Gastrocnemius medialis (tissue), 4 donors: ENCODE results near the gene UGT1A5. TPM values are rescaled to one million over a fixed set of nuclear protein-coding genes. Genes with fewer than 3 reads are reported as not detected.

ENCODE experiments used
- ATAC-seq, 2 donors: fragments of 150-250 bp; one replicate each; pipeline ENCODE4 v1.9.1; 2016
- DNase-seq, 2 donors: peaks; one replicate each; pipeline ENCODE4 v3.0.0-alpha.2; 2019
- H3K27ac ChIP-seq, 4 donors: fragments of 200-600 bp; sonication (generic); 1 replicate in 1 of 4; 2 replicates in 3 of 4; pipeline ENCODE4 v1.5.1; 2016 to 2018; ENCODE audit warnings: mild to moderate bottlenecking in 2 of 4, moderate library complexity in 1 of 4
- H3K27me3 ChIP-seq, 3 donors: fragments of 200-600 bp; sonication (generic) in 2 of 3; 1 replicate in 1 of 3; 2 replicates in 2 of 3; pipeline versions ENCODE4 v1.5.1 to v1.6.0; 2016 to 2019; ENCODE audit warnings: mild to moderate bottlenecking in 1 of 3, moderate library complexity in 1 of 3
- H3K36me3 ChIP-seq, 2 donors: fragments of 200-600 bp; sonication (generic) in 1 of 2; one replicate each; pipeline ENCODE4 v1.5.1; 2017 to 2018
- H3K4me1 ChIP-seq, 2 donors: fragments of 200-600 bp; sonication (generic) in 1 of 2; one replicate each; pipeline ENCODE4 v1.5.1; 2016 to 2017; ENCODE audit warnings: mild to moderate bottlenecking in 2 of 2
- H3K4me3 ChIP-seq, 4 donors: fragments of 200-600 bp; sonication (generic) in 3 of 4; 1 replicate in 1 of 4; 2 replicates in 3 of 4; pipeline ENCODE4 v1.5.1; 2016 to 2019; ENCODE audit warnings: mild to moderate bottlenecking in 2 of 4
- H3K9me3 ChIP-seq, 3 donors: fragments of 200-600 bp; sonication (generic) in 2 of 3; 1 replicate in 1 of 3; 2 replicates in 2 of 3; pipeline ENCODE4 v1.5.1; 2016 to 2019
- CTCF ChIP-seq, 5 experiments: fragments of 450-650 bp in 3 of 5; fragments of 200-600 bp in 2 of 5; sonication (generic) in 2 of 5; IDR thresholded peaks in 4 of 5; conservative IDR thresholded peaks in 1 of 5; 1 replicate in 4 of 5; 2 replicates in 1 of 5; pipeline ENCODE4 v1.5.1; 2016 to 2019; ENCODE audit warnings: antibody characterized with exemption in 5 of 5, mild to moderate bottlenecking in 3 of 5, moderate library complexity in 3 of 5
- POLR2A ChIP-seq, 2 donors: fragments of 450-650 bp; IDR thresholded peaks; one replicate each; pipeline ENCODE4 v1.6.1; 2017; ENCODE audit warnings: antibody characterized with exemption in 2 of 2, mild to moderate bottlenecking in 2 of 2, moderate library complexity in 2 of 2
- in situ Hi-C, 4 donors: fragments of 200-750 bp; cut with MboI; loops; one replicate each; pipeline versions ENCODE4 v1.15.0 to v1.8.0; 2017; ENCODE audit warnings: low sequenced_read_pairs in 4 of 4
- intact Hi-C: fragments of 100-400 bp; cut with DNase I; formaldehyde crosslinking; loops from one replicate; pipeline ENCODE4 v1.15.1; 2023; ENCODE audit warnings: low total_unique reads
- total RNA-seq, 4 donors: library from RNA; depleted of rRNA; stranded (reverse); fragments of >200 nt; gene quantifications; one replicate each; pipeline versions ENCODE4 v1.1.0 to v1.2.3, GENCODE V29; 2016

UGT1A5 gene
- not detected for total RNA-seq

GRCh38 chr2:233712611-233713261 lies at the start of gene UGT1A5:
TSS of gene UGT1A5 (plus strand) at chr2:233712907. CDS start at chr2:233712992, 85 bp downstream.
- no peaks in the 10 kb centered on the region for H3K27me3 ChIP-seq
- no peaks in the 10 kb centered on the region for H3K9me3 ChIP-seq
- no peak within 1 kb of the TSS for H3K4me3 ChIP-seq
- no peak within 1 kb of the TSS for H3K27ac ChIP-seq
- ATAC-seq, result no peak
- TF ChIP-seq CTCF (IDR thresholded peaks at IDR 0.05 in 4 of 5, conservative IDR thresholded peaks at IDR 0.05 in 1 of 5) (no peak), POLR2A (IDR thresholded peaks at IDR 0.05) (no peak)
- no peaks in the 10 kb centered on the region for H3K36me3 ChIP-seq
- no peak for DNase-seq
- no peaks in the 10 kb centered on the region for H3K4me1 ChIP-seq
- in situ Hi-C loops (no loop called here), intact Hi-C loops (no loop called here)

- TF ChIP-seq POLR2A (IDR thresholded peaks at IDR 0.05) (no peak), CTCF (IDR thresholded peaks at IDR 0.05 in 4 of 5, conservative IDR thresholded peaks at IDR 0.05 in 1 of 5) (no peak)
- Histone ChIP-seq H3K36me3 (no peaks in the 10 kb centered on the region), H3K4me1 (no peaks in the 10 kb centered on the region), H3K9me3 (no peaks in the 10 kb centered on the region), H3K4me3 (no peak overlapping the region), H3K27ac (no peak overlapping the region), H3K27me3 (no peaks in the 10 kb centered on the region)
- DNase-seq (no peak), ATAC-seq (no peak)
- in situ Hi-C loops (no loop called here), intact Hi-C loops (no loop called here)
These were observed 48.8 kb upstream of the UGT1A5 start for GRCh38 chr2:233663911-233664310.

DNA sequence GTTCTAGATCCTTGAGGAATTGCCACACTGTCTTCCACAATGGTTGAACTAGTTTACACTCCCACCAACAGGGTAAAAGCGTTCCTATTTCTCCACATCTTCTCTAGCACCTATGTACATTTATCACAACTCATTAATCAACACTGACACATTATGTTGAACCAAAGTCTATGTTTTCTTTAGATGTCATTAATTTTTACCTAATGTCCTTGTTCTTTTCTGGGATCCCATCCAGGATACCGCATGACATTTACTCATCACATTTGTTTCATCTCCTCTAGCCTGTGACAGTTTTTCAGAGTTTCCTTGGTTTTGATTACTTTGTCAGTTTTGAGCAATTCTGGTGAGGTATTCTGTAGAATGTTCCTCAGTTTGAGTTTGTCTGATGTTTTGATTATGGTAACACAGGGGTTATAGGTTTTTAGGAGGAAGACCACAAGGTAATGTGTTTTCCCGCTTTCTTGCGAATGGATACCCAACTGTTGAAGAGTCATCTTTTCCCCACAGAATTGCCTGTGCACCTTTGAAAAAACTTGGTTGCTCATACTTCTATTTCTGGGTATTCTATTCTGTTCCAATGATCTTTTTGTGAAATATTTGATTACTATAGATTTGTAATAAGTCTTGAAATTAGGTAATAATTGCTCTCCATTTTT lies 44.0 kb upstream of the UGT1A5 start:
- H3K4me3 ChIP-seq, result no peak overlapping the region
- no peaks in the 10 kb centered on the region for H3K27me3 ChIP-seq
- ATAC-seq (no peak), DNase-seq (no peak)
- no peak overlapping the region for H3K27ac ChIP-seq
- no peaks in the 10 kb centered on the region for H3K9me3 ChIP-seq
- H3K4me1 ChIP-seq, result no peaks in the 10 kb centered on the region
- in situ Hi-C loops (no loop called here), intact Hi-C loops (no loop called here)
- no peak for TF ChIP-seq CTCF (IDR thresholded peaks at IDR 0.05 in 4 of 5, conservative IDR thresholded peaks at IDR 0.05 in 1 of 5)
- no peak for TF ChIP-seq POLR2A (IDR thresholded peaks at IDR 0.05)
- H3K36me3 ChIP-seq, result no peaks in the 10 kb centered on the region

DNA sequence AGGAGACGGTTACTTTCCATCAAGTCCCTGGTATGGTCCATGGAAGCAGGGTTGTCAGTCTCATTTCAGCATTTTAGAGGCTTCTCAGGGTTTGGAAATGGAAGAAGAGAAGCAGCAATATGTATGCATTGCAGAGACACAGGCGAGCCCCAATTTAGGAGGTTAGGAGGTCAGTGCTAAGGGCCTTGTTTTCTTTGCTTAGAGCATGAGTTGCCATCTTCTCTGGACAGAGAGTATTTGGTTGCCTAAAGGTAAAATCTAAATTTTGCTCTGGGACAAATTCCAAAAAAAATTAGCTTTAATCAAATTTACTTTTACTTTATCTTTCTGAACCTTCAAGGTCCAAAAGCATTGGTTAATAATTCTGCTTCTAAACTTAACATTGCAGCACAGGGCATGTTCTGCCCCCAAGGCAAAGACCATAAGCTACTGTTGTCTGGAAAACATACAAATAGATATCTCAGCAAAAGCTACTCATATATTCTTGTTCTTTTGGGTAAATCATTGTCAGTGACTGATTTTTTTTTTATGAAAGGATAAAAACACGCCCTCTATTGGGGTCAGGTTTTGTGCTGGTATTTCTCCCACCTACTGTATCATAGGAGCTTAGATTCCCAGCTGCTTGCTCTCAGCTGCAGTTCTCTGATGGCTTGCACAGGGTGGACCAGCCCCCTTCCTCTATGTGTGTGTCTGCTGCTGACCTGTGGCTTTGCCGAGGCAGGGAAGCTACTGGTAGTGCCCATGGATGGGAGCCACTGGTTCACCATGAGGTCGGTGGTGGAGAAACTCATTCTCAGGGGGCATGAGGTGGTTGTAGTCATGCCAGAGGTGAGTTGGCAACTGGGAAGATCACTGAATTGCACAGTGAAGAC lies 41.2 kb upstream of the UGT1A5 start, which contains the start of gene UGT1A9:
Gene UGT1A9 (plus strand): TSS at position 609 of the 872 bp plus-strand sequence. CDS start 37 bp downstream, at position 646.
- Histone ChIP-seq H3K4me1 (no peaks in the 10 kb centered on the region), H3K27me3 (no peaks in the 10 kb centered on the region), H3K9me3 (no peaks in the 10 kb centered on the region), H3K36me3 (no peaks in the 10 kb centered on the region), H3K27ac (no peak within 1 kb of the TSS), H3K4me3 (no peak within 1 kb of the TSS)
- TF ChIP-seq CTCF (IDR thresholded peaks at IDR 0.05 in 4 of 5, conservative IDR thresholded peaks at IDR 0.05 in 1 of 5) (no peak), POLR2A (IDR thresholded peaks at IDR 0.05) (no peak)
- DNase-seq, result no peak
- no peak for ATAC-seq
- in situ Hi-C loops (no loop called here), intact Hi-C loops (no loop called here)
